ENCODE measurements around the gene RDH8. TPM values are rescaled to one million over a fixed set of nuclear protein-coding genes. Genes with fewer than 3 reads are reported as not detected.

RDH8 gene
- total and polyA plus RNA-seq, 3 donors from 2014 or later: 1.7 to 3.7 TPM; not detected in 1

DNA sequence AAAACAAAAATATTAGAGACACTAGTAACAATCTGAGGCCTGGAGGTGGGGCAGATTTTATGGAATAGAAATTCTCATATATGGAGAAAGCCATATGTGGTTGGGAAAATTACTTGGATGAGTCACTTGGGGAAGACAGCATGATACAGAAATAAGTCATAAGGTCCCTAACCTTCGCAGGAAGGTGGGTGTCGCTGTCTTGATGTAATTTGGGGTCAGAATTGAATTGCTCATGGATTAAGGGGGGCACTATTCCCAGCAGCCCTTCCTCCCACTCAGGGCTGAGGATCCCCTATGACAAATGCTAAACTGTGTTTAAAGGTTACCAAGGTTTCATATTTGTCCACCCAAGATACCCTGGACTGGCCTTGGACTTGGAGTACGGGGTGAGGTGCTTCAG lies 5.0 kb downstream of the RDH8 start:
- Histone ChIP-seq H3K4me1 (no peaks in the 10 kb centered on the region), H3K36me3 (ENCODE audit: low read depth, missing control alignments) (no peaks in the 10 kb centered on the region), H3K9me3 (no peaks in the 10 kb centered on the region), H3K4me3 (no peak overlapping the region), H3K27ac (no peak overlapping the region), H3K27me3 (no peaks in the 10 kb centered on the region)
- intact Hi-C loops (cut with DNase I; ENCODE audit: low total_unique reads): no loop called here
- TF ChIP-seq CTCF (IDR thresholded peaks at IDR 0.05) (no peak), POLR2A (IDR thresholded peaks at IDR 0.05) (no peak)
- 72 to 88% methylated on average over 3 of the region's 3 CpGs for WGBS, 2 donors
- DNase-seq: no peak

- TF ChIP-seq CTCF (IDR thresholded peaks at IDR 0.05) (no peak), POLR2A (IDR thresholded peaks at IDR 0.05) (no peak)
- Histone ChIP-seq H3K27ac (no peak overlapping the region), H3K27me3 (no peaks in the 10 kb centered on the region), H3K4me3 (no peak overlapping the region), H3K9me3 (no peaks in the 10 kb centered on the region), H3K4me1 (no peaks in the 10 kb centered on the region), H3K36me3 (ENCODE audit: low read depth, missing control alignments) (no peaks in the 10 kb centered on the region)
- intact Hi-C loops (cut with DNase I; ENCODE audit: low total_unique reads): no loop called here
- no peak for DNase-seq
- WGBS, 2 donors: 83 to 88% methylated on average over 5 to 9 of the region's 9 CpGs
These were observed 5.5 kb downstream of the RDH8 start for GRCh38 chr19:10018786-10019185.

- Histone ChIP-seq H3K4me3 (no peak overlapping the region), H3K27ac (no peak overlapping the region), H3K4me1 (no peaks in the 10 kb centered on the region), H3K36me3 (ENCODE audit: low read depth, missing control alignments) (no peaks in the 10 kb centered on the region), H3K27me3 (no peaks in the 10 kb centered on the region), H3K9me3 (no peaks in the 10 kb centered on the region)
- TF ChIP-seq CTCF (IDR thresholded peaks at IDR 0.05): no peak
- TF ChIP-seq POLR2A (IDR thresholded peaks at IDR 0.05): no peak
- intact Hi-C loops (cut with DNase I; ENCODE audit: low total_unique reads): no loop called here
- no peak for DNase-seq
- WGBS, 2 donors: 89 to 91% methylated on average over 5 of the region's 5 CpGs
These were observed 6.0 kb downstream of the RDH8 start for GRCh38 chr19:10019246-10019645.

- Histone ChIP-seq H3K27ac (no peak overlapping the region), H3K4me1 (no peaks in the 10 kb centered on the region), H3K4me3 (no peak overlapping the region), H3K36me3 (ENCODE audit: low read depth, missing control alignments) (no peaks in the 10 kb centered on the region), H3K9me3 (no peaks in the 10 kb centered on the region), H3K27me3 (no peaks in the 10 kb centered on the region)
- intact Hi-C loops (cut with DNase I; ENCODE audit: low total_unique reads): no loop called here
- no peak for DNase-seq
- WGBS, 2 donors: 83 to 92% methylated on average over 6 of the region's 6 CpGs
- TF ChIP-seq CTCF (IDR thresholded peaks at IDR 0.05): no peak
- no peak for TF ChIP-seq POLR2A (IDR thresholded peaks at IDR 0.05)
These were observed 7.6 kb downstream of the RDH8 start for GRCh38 chr19:10020851-10021250.

- Histone ChIP-seq H3K4me1 (no peaks in the 10 kb centered on the region), H3K4me3 (no peak overlapping the region), H3K27ac (no peak overlapping the region), H3K36me3 (ENCODE audit: low read depth, missing control alignments) (no peaks in the 10 kb centered on the region), H3K9me3 (no peaks in the 10 kb centered on the region), H3K27me3 (no peaks in the 10 kb centered on the region)
- 71 to 89% methylated on average over 23 of the region's 23 CpGs for WGBS, 2 donors
- TF ChIP-seq CTCF (IDR thresholded peaks at IDR 0.05): no peak
- TF ChIP-seq POLR2A (IDR thresholded peaks at IDR 0.05): no peak
- no peak for DNase-seq
- intact Hi-C loops (cut with DNase I; ENCODE audit: low total_unique reads): no loop called here
These were observed 8.2 kb downstream of the RDH8 start for GRCh38 chr19:10021446-10021845.
